ENCODE measurements around the gene GSG1. TPM values are rescaled to one million over a fixed set of nuclear protein-coding genes. Genes with fewer than 3 reads are reported as not detected.
A peak's percentile ranks its signal among the peaks of the same experiment; 100 is the strongest.
"Not testable (repeated sequence)": the region's sequence is repeated elsewhere in the genome, so short reads cannot be mapped to it uniquely, and the experiment has no call there.

GSG1 gene
- total RNA-seq, 1 experiment from 2014 or later, result not detected

GRCh38 chr12:13053617-13054016 lies 49.9 kb downstream of the GSG1 start:
- not testable (repeated sequence) for H3K9ac ChIP-seq (ENCODE audit: low read length); H3K36me3 ChIP-seq (ENCODE audit: insufficient read depth, low read length)

GRCh38 chr12:13052421-13052820 lies 51.0 kb downstream of the GSG1 start:
- DNase-seq, result no peak
- Histone ChIP-seq H3K9ac (ENCODE audit: low read length) (no peak overlapping the region), H2AFZ (ENCODE audit: low read length) (no peak overlapping the region), H3K9me3 (ENCODE audit: low read length) (peaks cover 5% of the 10 kb centered on the region), H3K27ac (ENCODE audit: low read length) (no peak overlapping the region), H3K4me3 (ENCODE audit: low read length) (no peak overlapping the region), H3K79me2 (ENCODE audit: low read length) (no peaks in the 10 kb centered on the region), H3K9me2 (replicated peaks; ENCODE audit: insufficient read depth, low read length) (no peaks in the 10 kb centered on the region), H3K36me3 (ENCODE audit: insufficient read depth, low read length) (no peaks in the 10 kb centered on the region), H3K4me2 (ENCODE audit: low read depth, low read length, poor library complexity, severe bottlenecking) (no peak overlapping the region), H3K4me1 (ENCODE audit: low read length) (no peaks in the 10 kb centered on the region), H3K27me3 (ENCODE audit: low read length) (no peaks in the 10 kb centered on the region), H4K20me1 (ENCODE audit: insufficient read depth, low read depth, low read length) (0 out of 2 replicates have a peak, but pooled peaks cover 4% of the 10 kb centered on the region)

More at GRCh38 chr12:13053617-13054016, 49.9 kb downstream of the GSG1 start:
- not testable (repeated sequence) for H4K20me1 ChIP-seq (ENCODE audit: insufficient read depth, low read depth, low read length); H3K27ac ChIP-seq (ENCODE audit: low read length); H3K79me2 ChIP-seq (ENCODE audit: low read length); H3K4me2 ChIP-seq (ENCODE audit: low read depth, low read length, poor library complexity, severe bottlenecking); H2AFZ ChIP-seq (ENCODE audit: low read length); H3K9me3 ChIP-seq (ENCODE audit: low read length); DNase-seq; H3K4me1 ChIP-seq (ENCODE audit: low read length); H3K9me2 ChIP-seq (replicated peaks; ENCODE audit: insufficient read depth, low read length); H3K27me3 ChIP-seq (ENCODE audit: low read length); H3K4me3 ChIP-seq (ENCODE audit: low read length)

- Histone ChIP-seq H3K27ac (ENCODE audit: low read length) (no peak overlapping the region), H3K9me2 (replicated peaks; ENCODE audit: insufficient read depth, low read length) (no peaks in the 10 kb centered on the region), H3K79me2 (ENCODE audit: low read length) (no peaks in the 10 kb centered on the region), H3K36me3 (ENCODE audit: insufficient read depth, low read length) (no peaks in the 10 kb centered on the region), H3K9me3 (ENCODE audit: low read length) (peaks cover 5% of the 10 kb centered on the region), H2AFZ (ENCODE audit: low read length) (no peak overlapping the region), H3K4me1 (ENCODE audit: low read length) (peaks cover 4% of the 10 kb centered on the region), H3K4me3 (ENCODE audit: low read length) (no peak overlapping the region), H3K4me2 (ENCODE audit: low read depth, low read length, poor library complexity, severe bottlenecking) (no peak overlapping the region), H3K27me3 (ENCODE audit: low read length) (0 out of 2 replicates have a peak, but pooled peaks cover 1% of the 10 kb centered on the region), H3K9ac (ENCODE audit: low read length) (no peak overlapping the region), H4K20me1 (ENCODE audit: insufficient read depth, low read depth, low read length) (0 out of 2 replicates have a peak, but pooled peaks cover 4% of the 10 kb centered on the region)
- no peak for DNase-seq
These were observed 53.7 kb downstream of the GSG1 start for GRCh38 chr12:13049816-13050215.

GRCh38 chr12:13046964-13047363 lies 56.5 kb downstream of the GSG1 start:
- Histone ChIP-seq H4K20me1 (ENCODE audit: insufficient read depth, low read depth, low read length) (0 out of 2 replicates have a peak, but pooled peaks cover 4% of the 10 kb centered on the region), H3K9ac (ENCODE audit: low read length) (no peak overlapping the region), H3K79me2 (ENCODE audit: low read length) (no peaks in the 10 kb centered on the region), H3K27ac (ENCODE audit: low read length) (no peak overlapping the region), H3K27me3 (ENCODE audit: low read length) (0 out of 2 replicates have a peak, but pooled peaks cover 2% of the 10 kb centered on the region), H3K9me3 (ENCODE audit: low read length) (no peaks in the 10 kb centered on the region), H2AFZ (ENCODE audit: low read length) (no peak overlapping the region), H3K4me2 (ENCODE audit: low read depth, low read length, poor library complexity, severe bottlenecking) (no peak overlapping the region), H3K9me2 (replicated peaks; ENCODE audit: insufficient read depth, low read length) (no peaks in the 10 kb centered on the region), H3K36me3 (ENCODE audit: insufficient read depth, low read length) (no peaks in the 10 kb centered on the region), H3K4me3 (ENCODE audit: low read length) (no peak overlapping the region), H3K4me1 (ENCODE audit: low read length) (peaks cover 11% of the 10 kb centered on the region)
- no peak for DNase-seq

- no peak overlapping the region for H3K27ac ChIP-seq (ENCODE audit: low read length)
- 0 out of 2 replicates have a peak, but pooled peaks cover 2% of the 10 kb centered on the region for H3K27me3 ChIP-seq (ENCODE audit: low read length)
- no peaks in the 10 kb centered on the region for H3K36me3 ChIP-seq (ENCODE audit: insufficient read depth, low read length)
- H3K4me2 ChIP-seq (ENCODE audit: low read depth, low read length, poor library complexity, severe bottlenecking), result no peak overlapping the region
- 0 out of 2 replicates have a peak, but pooled peaks cover 4% of the 10 kb centered on the region for H4K20me1 ChIP-seq (ENCODE audit: insufficient read depth, low read depth, low read length)
- no peak overlapping the region for H3K4me3 ChIP-seq (ENCODE audit: low read length)
- no peaks in the 10 kb centered on the region for H3K9me2 ChIP-seq (replicated peaks; ENCODE audit: insufficient read depth, low read length)
- H3K79me2 ChIP-seq (ENCODE audit: low read length), result no peaks in the 10 kb centered on the region
- no peak overlapping the region for H2AFZ ChIP-seq (ENCODE audit: low read length)
- H3K4me1 ChIP-seq (ENCODE audit: low read length), result peaks cover 11% of the 10 kb centered on the region
- no peak for DNase-seq
- H3K9me3 ChIP-seq (ENCODE audit: low read length), result no peaks in the 10 kb centered on the region
- H3K9ac ChIP-seq (ENCODE audit: low read length), result no peak overlapping the region
These were observed 57.7 kb downstream of the GSG1 start for GRCh38 chr12:13045816-13046215.

GRCh38 chr12:13044906-13045299 lies 58.6 kb downstream of the GSG1 start:
- H3K4me3 ChIP-seq (ENCODE audit: low read length), result peak overlapping the region; percentile 89
- peak overlapping the region; percentile 100 for H2AFZ ChIP-seq (ENCODE audit: low read length)
- 0 out of 2 replicates have a peak, but pooled peaks cover 2% of the 10 kb centered on the region for H3K27me3 ChIP-seq (ENCODE audit: low read length)
- H3K36me3 ChIP-seq (ENCODE audit: insufficient read depth, low read length), result no peaks in the 10 kb centered on the region
- 0 out of 2 replicates have a peak, but pooled peaks cover 4% of the 10 kb centered on the region for H4K20me1 ChIP-seq (ENCODE audit: insufficient read depth, low read depth, low read length)
- H3K27ac ChIP-seq (ENCODE audit: low read length), result no peak overlapping the region
- peak overlapping the region; percentile 85 for H3K9ac ChIP-seq (ENCODE audit: low read length)
- no peaks in the 10 kb centered on the region for H3K9me3 ChIP-seq (ENCODE audit: low read length)
- peak overlapping the region; percentile 99 for H3K4me2 ChIP-seq (ENCODE audit: low read depth, low read length, poor library complexity, severe bottlenecking)
- H3K79me2 ChIP-seq (ENCODE audit: low read length), result no peaks in the 10 kb centered on the region
- DNase-seq, result no peak
- peaks cover 11% of the 10 kb centered on the region for H3K4me1 ChIP-seq (ENCODE audit: low read length)
- no peaks in the 10 kb centered on the region for H3K9me2 ChIP-seq (replicated peaks; ENCODE audit: insufficient read depth, low read length)

GRCh38 chr12:13044002-13044905 lies 59.2 kb downstream of the GSG1 start, which contains the start of gene FAM234B:
TSS of gene FAM234B (plus strand) at chr12:13044381. CDS start at chr12:13044404, 23 bp downstream.
- Histone ChIP-seq H3K27ac (ENCODE audit: low read length) (no peak within 1 kb of the TSS), H3K36me3 (ENCODE audit: insufficient read depth, low read length) (no peaks in the 10 kb centered on the region), H4K20me1 (ENCODE audit: insufficient read depth, low read depth, low read length) (0 out of 2 replicates have a peak, but pooled peaks cover 4% of the 10 kb centered on the region), H3K4me2 (ENCODE audit: low read depth, low read length, poor library complexity, severe bottlenecking) (peak within 1 kb of the TSS; percentile 99), H3K27me3 (ENCODE audit: low read length) (0 out of 2 replicates have a peak, but pooled peaks cover 2% of the 10 kb centered on the region), H3K9me3 (ENCODE audit: low read length) (no peaks in the 10 kb centered on the region), H3K4me3 (ENCODE audit: low read length) (peak within 1 kb of the TSS; percentile 89), H2AFZ (ENCODE audit: low read length) (peak within 1 kb of the TSS; percentile 100), H3K79me2 (ENCODE audit: low read length) (no peaks in the 10 kb centered on the region), H3K4me1 (ENCODE audit: low read length) (peaks cover 11% of the 10 kb centered on the region), H3K9me2 (replicated peaks; ENCODE audit: insufficient read depth, low read length) (no peaks in the 10 kb centered on the region), H3K9ac (ENCODE audit: low read length) (peak within 1 kb of the TSS; percentile 85)
- peak; percentile 82 for DNase-seq

- Histone ChIP-seq H3K9ac (ENCODE audit: low read length) (no peak overlapping the region), H3K36me3 (ENCODE audit: insufficient read depth, low read length) (no peaks in the 10 kb centered on the region), H4K20me1 (ENCODE audit: insufficient read depth, low read depth, low read length) (0 out of 2 replicates have a peak, but pooled peaks cover 2% of the 10 kb centered on the region), H3K27ac (ENCODE audit: low read length) (no peak overlapping the region), H3K79me2 (ENCODE audit: low read length) (no peaks in the 10 kb centered on the region), H3K4me1 (ENCODE audit: low read length) (peaks cover 11% of the 10 kb centered on the region), H3K9me2 (replicated peaks; ENCODE audit: insufficient read depth, low read length) (no peaks in the 10 kb centered on the region), H3K4me3 (ENCODE audit: low read length) (no peak overlapping the region), H3K9me3 (ENCODE audit: low read length) (no peaks in the 10 kb centered on the region), H3K27me3 (ENCODE audit: low read length) (0 out of 2 replicates have a peak, but pooled peaks cover 2% of the 10 kb centered on the region), H2AFZ (ENCODE audit: low read length) (no peak overlapping the region), H3K4me2 (ENCODE audit: low read depth, low read length, poor library complexity, severe bottlenecking) (no peak overlapping the region)
- no peak for DNase-seq
These were observed 60.7 kb downstream of the GSG1 start for GRCh38 chr12:13042666-13043230.

Data from Karpas-422 (cell line).